CD4-positive, alpha-beta T cell treated with Interleukin-15 for 1 hour (primary cell): ENCODE data around the gene GRWD1.

Experiments
- DNase-seq: peaks from one replicate; pipeline ENCODE4 v3.0.0-alpha.2; 2020

The GRWD1 gene

DNA sequence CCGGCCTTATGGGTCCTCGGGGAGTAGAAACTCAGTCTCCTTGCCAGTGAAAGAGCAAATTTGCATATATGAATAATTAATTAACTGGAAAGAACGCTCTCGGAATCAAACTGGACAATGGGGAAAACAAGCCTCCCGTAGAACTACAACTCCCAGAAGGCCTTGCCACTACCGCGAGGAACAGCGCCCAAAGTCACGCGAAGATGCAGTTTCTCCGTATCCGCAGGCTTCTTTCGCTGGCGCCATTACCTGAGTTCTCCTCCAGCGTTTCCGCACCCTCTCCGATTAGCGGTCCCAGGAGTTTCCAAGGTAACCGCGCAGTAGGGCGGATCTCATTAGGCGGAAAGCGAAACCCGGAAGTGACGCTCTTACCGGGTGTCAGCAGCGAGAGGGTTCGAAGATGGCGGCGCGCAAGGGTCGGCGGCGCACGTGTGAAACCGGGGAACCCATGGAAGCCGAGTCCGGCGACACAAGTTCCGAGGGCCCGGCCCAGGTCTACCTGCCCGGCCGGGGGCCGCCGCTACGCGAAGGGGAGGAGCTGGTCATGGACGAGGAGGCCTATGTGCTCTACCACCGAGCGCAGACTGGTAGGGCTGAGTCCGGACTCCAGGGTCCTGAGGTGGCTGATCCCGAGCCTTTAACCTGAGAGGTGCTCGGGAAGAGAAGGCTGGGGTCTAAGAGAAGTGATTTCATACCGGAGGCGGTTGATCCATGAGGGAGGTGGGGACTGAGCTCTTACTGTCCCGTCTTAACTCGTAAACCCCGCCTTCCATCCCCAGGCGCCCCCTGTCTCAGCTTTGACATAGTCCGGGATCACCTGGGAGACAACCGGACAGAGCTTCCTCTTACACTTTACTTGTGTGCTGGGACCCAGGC, at the start of gene GRWD1:
GRWD1 (plus strand) TSS at position 378 of the 876 bp plus-strand sequence; CDS start at position 401, 23 bp downstream.
- DNase-seq, result peak; percentile 95

DNA sequence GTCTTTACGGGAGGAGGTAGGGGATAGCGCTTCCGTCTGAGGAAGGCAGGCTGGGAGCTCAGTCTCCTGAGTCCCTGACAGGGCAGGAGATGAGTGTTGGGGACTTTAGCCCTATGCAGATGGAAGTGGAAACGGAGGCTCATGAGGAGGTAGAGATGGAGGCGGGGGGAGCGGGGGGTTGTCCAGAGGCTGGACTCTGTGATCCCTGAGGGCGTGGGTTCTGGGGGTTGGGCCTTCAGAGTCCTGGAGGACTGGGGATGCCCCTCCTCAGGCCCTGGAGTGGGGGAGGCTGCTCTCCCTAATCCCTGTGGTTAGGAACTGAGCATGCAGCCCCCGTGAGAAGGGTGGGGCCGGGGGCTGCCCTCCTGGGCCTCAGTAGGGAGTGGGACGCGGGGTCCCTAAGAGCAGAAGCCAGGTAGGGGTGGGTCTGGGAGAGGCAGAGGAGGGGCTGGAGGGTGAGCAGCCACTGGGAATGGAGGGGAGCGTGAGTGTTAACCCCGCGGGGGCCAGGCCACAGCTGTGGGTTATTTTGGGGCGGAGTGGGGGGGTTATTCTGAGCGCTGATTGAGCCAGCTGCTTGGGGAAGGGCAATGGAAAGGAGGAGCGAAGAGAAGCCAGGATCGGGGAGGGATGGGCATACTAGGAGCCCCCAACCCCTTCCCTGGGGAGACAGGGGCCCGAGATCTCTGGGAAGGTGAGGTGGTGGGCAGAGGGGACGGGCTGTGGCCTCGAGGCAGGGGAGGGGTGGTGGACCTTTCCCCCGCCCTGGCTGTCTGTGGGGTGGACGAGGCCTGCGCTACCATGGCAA, 49.6 kb upstream of the GRWD1 start:
- no peak for DNase-seq

DNA sequence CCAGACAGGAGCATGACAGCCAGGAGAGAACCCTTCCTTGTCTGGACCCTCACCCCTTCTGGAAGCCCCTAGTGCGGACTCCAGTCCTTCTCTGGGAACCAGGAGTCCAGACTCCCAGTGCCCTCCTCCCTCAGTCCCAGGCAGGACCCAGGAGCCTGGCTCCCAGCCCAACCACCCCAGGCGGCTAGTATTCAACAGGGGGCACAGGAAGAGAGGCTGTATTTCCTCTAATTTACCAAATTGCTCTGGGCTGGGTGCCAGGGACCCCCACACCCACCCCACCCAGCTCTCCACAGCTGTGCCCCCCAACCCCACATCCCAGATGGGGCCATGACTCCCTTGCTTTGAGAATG, 49.0 kb upstream of the GRWD1 start:
- no peak for DNase-seq

DNA sequence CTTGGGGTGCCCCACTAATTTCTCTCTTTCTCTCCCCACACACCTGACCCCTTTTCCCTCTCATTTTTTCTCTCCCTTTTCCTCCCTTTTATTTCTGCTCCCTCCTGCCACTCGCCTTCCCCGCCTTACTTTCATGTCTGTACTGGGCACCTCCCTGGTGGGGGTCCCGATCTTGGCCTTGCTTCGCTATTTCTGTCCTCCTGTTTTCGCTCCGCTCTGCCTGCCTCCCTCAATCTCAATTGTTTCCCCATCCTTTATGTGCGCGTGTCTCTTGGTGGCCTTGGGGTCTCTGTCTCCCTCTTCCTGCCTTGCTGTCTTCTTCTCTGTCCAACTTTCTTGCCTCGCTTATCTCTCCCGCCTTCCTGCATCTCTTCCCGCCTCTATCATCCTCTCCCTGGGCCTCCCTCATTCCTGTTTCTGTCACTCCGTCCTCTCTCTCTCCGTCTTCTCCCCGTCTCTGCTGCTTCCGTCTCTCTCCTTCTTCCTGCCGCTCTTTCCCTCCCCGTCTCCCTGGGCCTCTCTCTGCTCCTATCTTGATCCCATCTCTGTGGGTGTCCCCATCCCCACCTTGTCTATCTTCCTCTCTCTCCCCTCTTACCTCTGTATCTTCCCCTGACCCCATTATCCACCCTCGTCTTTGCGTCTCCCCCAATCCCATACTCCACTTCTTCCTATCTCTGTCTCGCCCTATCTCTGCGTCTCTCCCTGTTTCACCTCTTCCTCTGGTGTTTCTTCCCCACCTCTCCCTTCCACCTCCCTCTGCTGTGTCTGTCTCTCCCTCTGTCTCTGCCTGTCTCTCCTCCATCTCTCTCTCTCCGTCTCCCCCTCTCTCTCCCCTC, 48.3 kb upstream of the GRWD1 start:
- DNase-seq, result no peak

DNA sequence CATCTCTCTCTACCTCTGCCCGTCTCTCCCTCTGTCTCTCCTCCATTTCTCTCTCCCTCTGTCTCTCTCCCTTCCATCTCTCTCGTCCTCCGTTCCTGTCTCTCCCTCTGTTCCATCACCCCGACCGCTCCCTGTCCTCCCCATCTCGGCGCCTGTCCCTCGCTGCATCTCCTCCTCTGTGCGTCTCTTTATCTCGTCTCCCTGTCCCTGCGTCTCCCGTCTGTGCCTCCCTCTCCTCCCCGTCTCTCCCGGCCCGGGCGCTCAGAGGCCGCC, 47.7 kb upstream of the GRWD1 start:
- no peak for DNase-seq

DNA sequence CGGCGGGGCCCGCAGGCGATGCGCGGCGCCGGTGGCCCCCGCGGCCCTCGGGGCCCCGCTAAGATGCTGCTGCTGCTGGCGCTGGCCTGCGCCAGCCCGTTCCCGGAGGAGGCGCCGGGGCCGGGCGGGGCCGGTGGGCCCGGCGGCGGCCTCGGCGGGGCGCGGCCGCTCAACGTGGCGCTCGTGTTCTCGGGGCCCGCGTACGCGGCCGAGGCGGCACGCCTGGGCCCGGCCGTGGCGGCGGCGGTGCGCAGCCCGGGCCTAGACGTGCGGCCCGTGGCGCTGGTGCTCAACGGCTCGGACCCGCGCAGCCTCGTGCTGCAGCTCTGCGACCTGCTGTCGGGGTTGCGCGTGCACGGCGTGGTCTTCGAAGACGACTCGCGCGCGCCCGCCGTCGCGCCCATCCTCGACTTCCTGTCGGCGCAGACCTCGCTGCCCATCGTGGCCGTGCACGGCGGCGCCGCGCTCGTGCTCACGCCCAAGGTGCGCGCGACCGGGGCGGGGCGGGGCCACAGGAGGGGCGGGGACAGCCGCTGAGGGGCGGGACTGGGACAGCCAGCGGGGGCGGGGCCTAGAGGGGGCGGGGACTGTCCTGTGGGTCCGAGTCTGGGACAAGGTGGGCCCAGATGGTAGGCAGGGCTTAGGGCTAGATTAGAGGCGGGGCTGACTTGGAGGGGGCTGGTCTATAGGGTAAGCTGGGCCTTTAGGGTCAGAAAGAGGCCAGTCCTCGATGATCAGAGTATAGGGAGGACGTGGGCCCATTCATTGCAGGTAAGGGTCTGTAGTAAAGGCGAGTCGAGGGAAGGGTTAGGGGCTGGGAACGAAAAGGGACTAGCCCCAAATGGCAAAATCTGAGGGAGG, 47.2 kb upstream of the GRWD1 start:
- DNase-seq, result peak; percentile 88

DNA sequence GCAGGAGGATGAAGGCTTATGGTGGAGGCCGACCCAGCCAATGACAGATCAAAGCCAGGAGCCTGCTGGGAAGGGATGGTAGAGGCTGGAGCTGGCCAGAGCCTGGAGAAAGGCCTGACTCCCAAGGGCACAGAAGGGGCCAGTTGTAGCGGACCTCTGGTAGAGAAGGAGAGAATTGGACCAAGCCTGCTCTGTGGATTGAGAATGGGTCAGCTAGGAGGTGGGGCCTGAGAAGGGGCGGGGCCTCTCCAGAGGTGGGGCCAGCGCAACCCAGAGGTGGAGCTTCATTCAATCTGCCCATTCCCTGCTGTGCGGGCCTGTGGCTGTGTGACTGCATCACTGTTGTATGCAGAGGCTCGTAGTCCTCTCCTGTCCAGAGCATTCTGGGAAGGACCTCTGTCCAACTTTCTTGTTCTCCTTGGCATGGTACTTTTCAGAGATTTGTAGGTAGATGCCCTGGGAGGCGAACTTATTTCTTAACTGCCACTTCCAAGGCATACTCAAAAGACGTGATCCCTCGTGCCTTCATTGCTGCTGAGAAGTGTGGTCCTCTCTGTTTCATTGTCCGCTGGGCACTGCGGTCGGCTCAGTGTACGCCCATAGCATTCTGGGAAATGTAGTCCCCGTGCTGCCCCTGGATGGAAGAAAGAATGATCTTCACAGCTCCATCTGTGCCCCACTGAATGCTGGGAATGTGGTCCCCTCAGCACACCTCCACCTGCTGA, 45.6 kb upstream of the GRWD1 start:
- no peak for DNase-seq

DNA sequence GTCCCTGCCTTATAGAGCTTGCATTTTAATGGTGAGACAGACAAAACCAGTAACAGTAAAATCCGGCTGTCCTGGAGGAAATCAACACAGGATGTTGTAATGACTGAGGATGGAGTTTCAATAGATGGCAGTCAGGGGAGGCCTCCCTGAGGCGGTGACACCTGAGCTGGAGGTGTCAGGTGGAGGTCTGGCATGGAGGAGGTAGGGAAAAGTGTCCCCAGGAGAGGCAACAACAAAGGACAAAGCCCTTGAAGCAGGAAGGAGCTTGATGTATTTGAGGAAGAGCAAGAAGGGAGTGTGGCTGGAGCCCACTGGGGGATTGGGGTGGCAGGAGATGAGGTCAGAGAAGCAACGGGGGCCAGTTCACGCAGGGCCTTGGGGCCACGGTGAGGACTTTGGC, 44.5 kb upstream of the GRWD1 start:
- no peak for DNase-seq

DNA sequence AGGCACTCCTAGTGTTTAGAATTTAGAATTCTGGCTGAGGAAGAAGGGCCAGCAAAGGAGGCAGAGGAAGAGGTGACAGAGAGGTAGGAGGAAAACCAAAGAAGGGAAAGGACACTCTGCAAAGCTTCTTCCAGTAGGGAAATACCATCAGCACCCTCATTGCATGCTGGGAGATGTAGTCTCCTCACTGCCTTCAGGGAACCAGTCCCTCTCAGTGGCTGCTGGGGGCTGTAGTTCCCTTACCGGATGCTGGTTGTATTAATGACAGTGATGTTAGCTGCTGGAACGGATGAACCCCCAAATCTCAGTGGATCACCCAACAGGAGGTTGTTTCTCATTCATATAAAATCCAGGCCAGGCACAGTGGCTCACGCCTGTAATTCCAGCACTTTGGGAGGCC, 42.2 kb upstream of the GRWD1 start:
- peak; percentile 70 for DNase-seq

DNA sequence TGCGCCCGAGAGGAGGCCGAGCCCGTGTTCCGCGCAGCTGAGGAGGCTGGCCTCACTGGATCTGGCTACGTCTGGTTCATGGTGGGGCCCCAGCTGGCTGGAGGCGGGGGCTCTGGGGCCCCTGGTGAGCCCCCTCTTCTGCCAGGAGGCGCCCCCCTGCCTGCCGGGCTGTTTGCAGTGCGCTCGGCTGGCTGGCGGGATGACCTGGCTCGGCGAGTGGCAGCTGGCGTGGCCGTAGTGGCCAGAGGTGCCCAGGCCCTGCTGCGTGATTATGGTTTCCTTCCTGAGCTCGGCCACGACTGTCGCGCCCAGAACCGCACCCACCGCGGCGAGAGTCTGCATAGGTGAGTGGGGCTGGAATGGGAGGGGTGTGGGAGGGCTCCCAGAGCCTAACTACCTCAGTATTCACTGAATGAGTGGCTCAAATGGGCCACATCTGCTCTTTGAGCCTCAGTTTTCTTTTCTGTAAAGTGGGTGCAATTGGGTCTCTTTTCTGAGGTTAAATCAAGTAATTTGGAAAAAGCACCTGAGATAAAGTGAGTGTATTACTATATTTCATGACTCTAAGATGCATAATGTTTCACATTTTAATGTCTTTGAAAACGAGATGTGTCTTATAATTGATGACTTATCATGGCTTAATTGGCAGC, 40.6 kb upstream of the GRWD1 start:
- DNase-seq, result no peak

DNA sequence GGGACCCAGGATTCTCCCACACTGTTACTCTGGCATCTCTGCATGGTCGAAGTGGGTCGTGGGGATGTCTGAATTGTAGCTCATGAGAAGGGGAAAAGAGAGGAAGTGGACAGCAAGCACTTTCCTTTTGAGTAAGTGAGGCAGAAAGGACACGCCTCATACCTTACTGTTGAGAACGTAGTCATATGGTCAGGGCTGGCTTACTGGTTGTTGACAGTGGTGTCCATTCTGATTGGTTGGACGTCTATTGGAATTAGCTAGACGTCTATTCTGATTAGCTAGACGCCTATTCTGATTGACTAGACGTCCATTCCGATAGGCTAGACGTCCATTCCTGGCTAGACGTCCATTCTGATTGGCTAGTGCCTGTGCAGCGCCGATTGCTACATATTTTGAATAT, 39.9 kb upstream of the GRWD1 start:
- DNase-seq, result no peak

DNA sequence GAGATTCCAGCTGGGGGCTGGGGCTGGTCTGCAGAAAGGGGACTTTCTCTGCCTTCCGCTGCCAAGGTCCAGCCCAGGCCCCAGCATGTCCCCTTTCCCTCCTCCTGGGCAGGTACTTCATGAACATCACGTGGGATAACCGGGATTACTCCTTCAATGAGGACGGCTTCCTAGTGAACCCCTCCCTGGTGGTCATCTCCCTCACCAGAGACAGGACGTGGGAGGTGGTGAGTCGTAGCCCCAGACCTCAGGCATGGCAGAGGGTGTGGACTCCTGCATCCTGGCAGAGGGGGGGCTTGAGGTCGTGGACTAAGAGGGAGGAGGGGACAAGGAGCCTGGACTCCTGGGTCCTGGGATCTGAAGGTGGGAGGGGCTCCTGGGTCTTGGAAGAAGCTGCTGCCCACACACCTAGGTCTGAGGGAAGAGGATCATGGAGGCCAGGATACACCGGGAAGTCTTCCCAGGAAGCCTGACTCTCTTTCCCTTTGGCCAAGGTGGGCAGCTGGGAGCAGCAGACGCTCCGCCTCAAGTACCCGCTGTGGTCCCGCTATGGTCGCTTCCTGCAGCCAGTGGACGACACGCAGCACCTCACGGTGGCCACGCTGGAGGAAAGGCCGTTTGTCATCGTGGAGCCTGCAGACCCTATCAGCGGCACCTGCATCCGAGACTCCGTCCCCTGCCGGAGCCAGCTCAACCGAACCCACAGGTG, 31.8 kb upstream of the GRWD1 start:
- no peak for DNase-seq

DNA sequence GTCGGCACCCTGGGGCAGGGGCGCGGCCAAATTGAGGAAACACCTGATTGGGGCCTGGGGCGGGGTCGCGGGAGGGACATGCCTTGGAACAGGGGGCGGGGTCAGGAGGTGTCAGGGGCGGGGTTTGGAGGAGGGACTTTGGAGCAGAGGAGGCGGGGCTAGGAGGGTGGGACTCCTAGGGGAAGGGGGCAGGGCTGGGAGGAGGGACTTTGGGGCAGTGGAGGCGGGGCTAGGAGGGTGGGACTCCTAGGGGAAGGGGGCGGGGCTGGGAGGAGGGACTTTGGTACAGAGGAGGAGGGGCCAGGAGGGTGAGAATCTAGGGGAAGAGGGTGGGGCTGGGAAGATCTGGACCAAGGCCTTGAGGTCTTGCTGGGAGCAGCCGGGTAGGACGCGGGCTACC, 30.4 kb upstream of the GRWD1 start:
- peak; percentile 83 for DNase-seq

DNA sequence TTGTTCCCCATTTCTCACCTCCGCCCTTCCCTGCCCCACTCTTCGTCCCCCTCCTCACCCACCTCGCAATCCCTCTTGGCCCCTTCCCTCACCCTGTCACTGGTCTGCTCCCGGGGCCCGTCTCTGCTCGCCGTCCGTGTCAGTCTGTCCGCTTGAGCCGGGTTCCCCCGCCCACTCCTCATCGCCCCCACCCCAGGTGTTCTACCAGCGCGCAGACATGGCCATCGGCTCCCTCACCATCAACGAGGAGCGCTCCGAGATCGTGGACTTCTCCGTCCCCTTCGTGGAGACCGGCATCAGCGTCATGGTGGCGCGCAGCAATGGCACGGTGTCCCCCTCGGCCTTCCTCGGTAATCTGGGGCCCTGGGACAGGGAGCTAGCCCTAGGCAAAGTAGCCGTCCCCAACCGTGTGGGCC, 30.0 kb upstream of the GRWD1 start:
- DNase-seq, result no peak

DNA sequence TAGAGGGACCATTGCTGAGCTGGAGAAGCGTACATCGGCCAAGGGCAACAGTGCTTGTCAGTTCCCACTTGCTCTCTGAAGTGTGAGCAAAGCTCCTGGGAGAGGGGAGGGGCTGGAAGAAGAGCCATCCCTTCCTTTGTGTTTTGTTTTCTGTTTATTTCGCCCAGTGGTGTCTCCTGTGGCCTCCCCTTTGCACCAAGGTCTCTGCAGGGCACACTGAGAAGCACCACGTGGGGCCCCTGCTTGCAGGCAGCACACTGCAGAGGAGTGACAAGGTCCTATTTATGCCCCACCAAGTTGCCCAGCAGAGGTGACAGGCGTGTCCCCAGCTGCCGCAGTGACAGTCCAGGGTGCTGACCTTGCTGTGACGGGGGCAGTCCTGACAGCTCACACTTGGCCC, 28.4 kb upstream of the GRWD1 start:
- DNase-seq, result no peak

DNA sequence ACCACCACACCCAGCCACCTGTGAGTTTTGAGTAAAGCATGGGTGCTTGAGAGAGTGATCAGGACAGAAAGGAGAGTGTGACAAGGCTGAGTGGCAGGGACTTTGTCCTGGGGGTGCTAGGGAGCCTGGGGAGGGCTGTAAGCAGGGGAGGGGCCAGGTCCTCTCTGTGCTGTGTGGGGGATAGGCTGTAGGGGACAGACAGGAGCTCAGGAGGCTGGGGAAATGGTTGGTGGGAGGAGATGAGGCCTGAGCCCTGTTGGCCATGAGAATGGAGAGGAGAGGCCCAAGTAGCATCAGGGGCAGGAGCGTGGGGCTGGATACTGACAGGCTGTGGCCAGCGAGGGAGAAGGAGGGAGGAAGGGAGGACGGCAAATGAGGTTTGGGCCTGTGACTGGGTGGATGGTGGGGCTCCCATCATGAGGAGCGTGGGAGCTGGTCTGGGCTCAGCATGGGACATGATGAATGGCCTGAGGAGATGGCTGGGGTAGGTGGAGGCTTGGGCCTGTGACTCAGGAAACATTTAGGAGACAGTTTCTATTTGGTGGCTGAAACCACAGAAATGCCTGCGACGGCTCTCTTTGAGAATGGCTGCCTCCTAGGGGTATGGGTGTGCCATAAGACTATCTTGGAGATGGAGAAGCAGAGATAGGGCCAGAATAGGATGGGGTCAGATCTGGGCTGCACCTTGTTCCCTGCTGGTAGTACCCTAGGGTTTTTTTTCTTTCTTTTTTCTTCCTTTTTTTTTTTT, 27.3 kb upstream of the GRWD1 start:
- DNase-seq, result no peak

DNA sequence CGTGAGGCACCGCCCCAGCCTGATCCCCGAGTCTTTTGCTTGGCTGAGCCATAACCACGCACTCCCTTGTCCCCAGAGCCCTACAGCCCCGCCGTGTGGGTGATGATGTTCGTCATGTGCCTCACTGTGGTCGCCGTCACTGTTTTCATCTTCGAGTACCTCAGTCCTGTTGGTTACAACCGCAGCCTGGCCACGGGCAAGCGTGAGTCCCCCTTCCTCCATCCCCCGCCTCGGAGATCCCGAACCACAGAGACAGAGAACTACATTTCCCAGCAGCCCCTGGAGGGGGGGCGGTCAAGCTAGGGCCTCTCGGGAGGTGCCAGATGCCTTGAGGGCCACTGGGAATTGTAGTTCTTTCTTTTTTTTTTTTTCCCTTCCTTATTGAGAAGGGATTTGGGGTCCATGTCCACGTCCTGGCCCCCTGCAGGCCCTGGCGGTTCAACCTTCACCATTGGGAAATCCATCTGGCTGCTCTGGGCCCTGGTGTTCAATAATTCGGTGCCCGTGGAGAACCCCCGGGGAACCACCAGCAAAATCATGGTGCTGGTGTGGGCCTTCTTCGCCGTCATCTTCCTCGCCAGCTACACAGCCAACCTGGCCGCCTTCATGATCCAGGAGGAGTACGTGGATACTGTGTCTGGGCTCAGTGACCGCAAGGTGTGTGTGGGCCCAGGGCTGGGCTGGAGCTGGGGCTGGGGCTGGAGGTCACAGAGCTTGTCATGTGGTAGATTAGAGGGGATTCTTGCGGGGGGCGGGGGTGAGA, 26.4 kb upstream of the GRWD1 start:
- DNase-seq, result peak; percentile 83

DNA sequence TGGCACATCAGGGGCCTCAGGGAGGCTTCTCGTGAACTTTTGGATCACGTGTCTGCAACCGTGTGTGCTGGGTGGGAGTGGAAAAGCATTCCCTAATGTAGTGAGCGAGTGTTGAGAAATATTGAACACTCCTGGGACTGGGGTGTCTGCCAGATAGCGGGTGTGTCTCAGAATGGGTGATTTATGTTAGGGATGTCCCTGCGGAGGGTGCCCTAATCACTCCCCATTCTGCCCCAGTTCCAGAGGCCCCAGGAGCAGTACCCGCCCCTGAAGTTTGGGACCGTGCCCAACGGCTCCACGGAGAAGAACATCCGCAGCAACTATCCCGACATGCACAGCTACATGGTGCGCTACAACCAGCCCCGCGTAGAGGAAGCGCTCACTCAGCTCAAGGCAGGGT, 24.2 kb upstream of the GRWD1 start:
- DNase-seq, result no peak

DNA sequence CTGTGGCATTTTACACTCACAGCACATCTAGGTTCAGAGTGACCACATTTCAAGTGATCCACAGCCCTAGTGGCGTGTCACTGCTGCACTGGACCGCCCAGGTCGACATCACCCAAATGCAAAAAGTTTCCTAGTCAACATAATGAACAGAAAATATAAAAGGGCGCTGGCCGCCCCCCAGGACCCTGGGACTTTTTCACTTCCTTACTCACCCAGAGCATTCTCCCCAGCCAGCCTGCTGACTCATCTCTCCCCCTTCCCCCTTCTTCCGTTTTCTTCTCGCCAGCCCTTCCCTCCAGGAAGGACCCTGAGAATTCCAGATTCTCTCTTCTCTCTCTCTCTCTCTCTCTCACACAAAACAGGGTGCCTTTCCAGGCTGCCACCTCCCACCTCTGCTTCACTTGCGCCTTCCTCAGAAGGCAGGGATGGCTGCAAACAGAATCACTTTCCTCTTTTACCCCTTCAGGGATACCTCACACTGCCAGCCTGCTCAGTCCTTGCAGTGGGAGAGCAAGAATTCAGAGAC, 21.0 kb upstream of the GRWD1 start:
- no peak for DNase-seq
